ENCODE results near the gene RNASET2.
"Not testable (repeated sequence)": the region's sequence is repeated elsewhere in the genome, so short reads cannot be mapped to it uniquely, and the experiment has no call there.

DNA sequence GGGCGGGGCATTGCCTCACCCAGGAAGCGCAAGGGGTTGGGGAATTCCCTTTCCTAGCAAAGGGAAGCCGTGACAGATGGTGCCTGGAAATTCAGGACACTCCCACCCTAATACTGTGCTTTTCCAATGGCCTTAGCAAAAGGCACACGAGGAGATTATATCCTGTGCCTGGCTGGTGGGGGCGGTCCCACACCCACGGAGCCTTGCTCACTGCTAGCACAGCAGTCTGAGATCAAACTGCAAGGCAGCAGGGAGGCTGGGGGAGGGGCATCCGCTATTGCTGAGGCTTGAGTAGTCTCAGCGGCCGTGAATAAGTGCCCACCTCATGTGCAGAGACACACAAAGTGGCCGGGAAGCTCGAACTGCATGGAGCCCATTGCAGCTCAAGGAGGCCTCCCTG is 71.4 kb downstream of the RNASET2 start:
- not testable (repeated sequence) for TF ChIP-seq CTCF (IDR thresholded peaks at IDR 0.05); MYC (IDR thresholded peaks at IDR 0.05; ENCODE audit: borderline replicate concordance, low read length); TP53 (CRISPR knock-in tag; IDR thresholded peaks at IDR 0.05); RAD21 (conservative IDR thresholded peaks at IDR 0.05 in 1 of 2, IDR thresholded peaks at IDR 0.05 in 1 of 2); POLR2A (IDR thresholded peaks at IDR 0.05; ENCODE audit: low read length); ESRRA (IDR thresholded peaks at IDR 0.05; ENCODE audit: borderline replicate concordance, low read length); SREBF2 (IDR thresholded peaks at IDR 0.05); MAFK (IDR thresholded peaks at IDR 0.05; ENCODE audit: partially characterized antibody); FOSL2 (IDR thresholded peaks at IDR 0.05); FOSL2 (CRISPR knock-in tag; IDR thresholded peaks at IDR 0.05); E2F6 (IDR thresholded peaks at IDR 0.05; ENCODE audit: borderline replicate concordance, low read depth); REST (IDR thresholded peaks at IDR 0.05); MAZ (IDR thresholded peaks at IDR 0.05; ENCODE audit: borderline replicate concordance, low read depth, low read length)
- TF ChIP-seq, protein P1, sequence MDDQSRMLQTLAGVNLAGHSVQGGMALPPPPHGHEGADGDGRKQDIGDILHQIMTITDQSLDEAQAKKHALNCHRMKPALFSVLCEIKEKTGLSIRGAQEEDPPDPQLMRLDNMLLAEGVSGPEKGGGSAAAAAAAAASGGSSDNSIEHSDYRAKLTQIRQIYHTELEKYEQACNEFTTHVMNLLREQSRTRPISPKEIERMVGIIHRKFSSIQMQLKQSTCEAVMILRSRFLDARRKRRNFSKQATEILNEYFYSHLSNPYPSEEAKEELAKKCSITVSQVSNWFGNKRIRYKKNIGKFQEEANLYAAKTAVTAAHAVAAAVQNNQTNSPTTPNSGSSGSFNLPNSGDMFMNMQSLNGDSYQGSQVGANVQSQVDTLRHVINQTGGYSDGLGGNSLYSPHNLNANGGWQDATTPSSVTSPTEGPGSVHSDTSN (IDR thresholded peaks at IDR 0.05) = not testable (repeated sequence)

All from A549 (cell line).